Endodermal cell (in vitro differentiated cells): Measurements from ENCODE around the gene RAB39A. TPM values are rescaled to one million over a fixed set of nuclear protein-coding genes. Genes with fewer than 3 reads are reported as not detected.

Experiments
- DNase-seq: peaks from one replicate; pipeline ENCODE4 v3.0.0-alpha.2; 2017
- H3K27ac ChIP-seq: 2 replicates; pipeline ENCODE4 v1.5.1; 2013; ENCODE audit warnings: mild to moderate bottlenecking, low read depth, low read length, moderate library complexity
- H3K27me3 ChIP-seq: 2 replicates; pipeline ENCODE4 v1.6.1; 2013; ENCODE audit warnings: mild to moderate bottlenecking, low read length, moderate library complexity; ENCODE audit not compliant: insufficient read depth, control insufficient read depth, poor library complexity, severe bottlenecking
- H3K36me3 ChIP-seq: 2 replicates; pipeline ENCODE4 v1.7.0; 2013; ENCODE audit warnings: mild to moderate bottlenecking, low read length, moderate library complexity; ENCODE audit not compliant: control insufficient read depth, insufficient read depth
- H3K4me1 ChIP-seq: one replicate; pipeline ENCODE4 v1.7.0; 2013; ENCODE audit warnings: low read length; ENCODE audit not compliant: control insufficient read depth, insufficient read depth
- H3K4me3 ChIP-seq: 2 replicates; pipeline ENCODE4 v1.5.1; 2013; ENCODE audit warnings: mild to moderate bottlenecking, low read length, moderate library complexity
- H3K9ac ChIP-seq: 2 replicates; pipeline ENCODE4 v1.6.1; 2013; ENCODE audit warnings: mild to moderate bottlenecking, low read length, moderate library complexity; ENCODE audit not compliant: poor library complexity, severe bottlenecking; ENCODE audit errors: extremely low read depth
- H3K9me3 ChIP-seq: 2 replicates; pipeline ENCODE4 v1.6.1; 2013; ENCODE audit warnings: mild to moderate bottlenecking, low read length, moderate library complexity; ENCODE audit not compliant: control insufficient read depth
- H3K27ac Mint-ChIP-seq: 2 replicates; pipeline ENCODE4 v1.8.0; 2020; ENCODE audit warnings: mixed read lengths
- H3K27me3 Mint-ChIP-seq: 2 replicates; pipeline ENCODE4 v1.8.0; 2021; ENCODE audit warnings: mild to moderate bottlenecking, mixed read lengths; ENCODE audit not compliant: insufficient read depth
- H3K36me3 Mint-ChIP-seq: 2 replicates; pipeline ENCODE4 v1.8.0; 2020; ENCODE audit warnings: low read depth, mixed read lengths
- H3K4me1 Mint-ChIP-seq: 2 replicates; pipeline ENCODE4 v1.8.0; 2020; ENCODE audit warnings: mixed read lengths
- H3K4me3 Mint-ChIP-seq: 2 replicates; pipeline ENCODE4 v1.8.0; 2020; ENCODE audit warnings: mild to moderate bottlenecking, moderate library complexity, mixed read lengths
- H3K9me3 Mint-ChIP-seq: 2 replicates; pipeline ENCODE4 v1.8.0; 2020; ENCODE audit warnings: mild to moderate bottlenecking, mixed read lengths
- WGBS, 2 experiments: methylation state at CpG; one replicate each; pipeline versions ENCODE4 v1.1.5 to v1.1.7; 2013; ENCODE audit warnings: missing lambda C conversion rate in 2 of 2, mixed read lengths in 1 of 2; ENCODE audit not compliant: insufficient coverage in 1 of 2, insufficient read length in 1 of 2; 5-methylcytosine and 5-hydroxymethylcytosine counted together
- total RNA-seq, 2 donors: library from RNA; stranded (reverse); fragmentation: NEBNext Ultra II Directional in 1 of 2; extraction: Animal tissue kit (Norgen Biotek cat#: 25700) in 1 of 2; gene quantifications; 2 replicates in 1 of 2; 3 replicates in 1 of 2; pipeline ENCODE4 v1.2.1, GENCODE V29; 2021
- TF ChIP-seq, protein P1 (sequence below): fragments of 200-600 bp; sonication (generic); conservative IDR thresholded peaks from 2 replicates; pipeline ENCODE4 v1.5.0; 2021; ENCODE audit warnings: antibody characterized with exemption, mild to moderate bottlenecking

RAB39A gene
- total RNA-seq, 2 donors from 2014 or later, result 4.8 to 7.5 TPM

DNA sequence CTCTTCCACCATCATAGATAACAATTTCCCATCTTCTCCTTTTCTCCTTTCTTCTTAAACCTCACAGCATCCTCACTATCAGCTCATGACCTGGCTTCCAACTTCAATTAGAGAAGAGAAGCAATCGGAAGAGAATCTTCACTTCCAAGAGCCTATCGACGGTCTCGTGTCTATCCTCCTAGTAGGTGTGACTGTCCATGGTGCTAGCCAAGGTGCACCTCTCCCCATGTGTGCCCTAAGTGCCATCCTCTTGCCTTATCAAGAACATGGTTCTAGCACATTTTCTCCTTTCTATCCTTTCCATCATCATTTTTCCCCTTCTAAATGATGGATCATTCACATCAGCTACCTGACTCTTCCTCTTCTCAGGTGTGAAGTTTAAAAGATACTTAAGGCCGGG is 75.4 kb downstream of the RAB39A start:
- no peak overlapping the region for H3K27ac Mint-ChIP-seq

DNA sequence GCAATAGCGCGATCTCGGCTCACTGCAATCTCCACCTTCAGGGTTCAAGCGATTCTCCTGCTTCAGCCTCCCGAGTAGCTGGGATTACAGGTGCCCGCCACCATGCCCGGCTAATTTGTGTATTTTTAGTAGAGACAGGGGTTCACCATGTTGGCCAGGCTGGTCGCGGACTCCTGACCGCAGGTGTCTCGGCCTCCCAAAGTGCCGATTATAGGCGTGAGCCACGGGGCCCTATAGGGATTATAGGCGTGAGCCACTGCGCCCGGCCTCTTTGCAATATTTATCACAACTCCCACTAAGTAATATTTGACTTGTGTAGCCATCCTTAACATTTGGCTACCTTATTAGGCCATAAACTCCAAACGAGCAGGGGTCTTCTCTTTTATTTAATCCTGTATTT is 79.6 kb downstream of the RAB39A start:
- H3K27me3 ChIP-seq, result no peaks in the 10 kb centered on the region
- Mint-ChIP-seq H3K36me3 (no peaks in the 10 kb centered on the region), H3K4me3 (no peak overlapping the region), H3K4me1 (peaks cover 13% of the 10 kb centered on the region), H3K27ac (no peak overlapping the region), H3K9me3 (no peaks in the 10 kb centered on the region), H3K27me3 (no peaks in the 10 kb centered on the region)
- no peak overlapping the region for H3K27ac ChIP-seq
- WGBS, 2 experiments, result 90 to 94% methylated on average over 13 to 18 of the region's 18 CpGs
- DNase-seq, result no peak
- H3K4me1 ChIP-seq, result no peaks in the 10 kb centered on the region
- no peak overlapping the region for H3K9ac ChIP-seq
- TF ChIP-seq, protein P1, sequence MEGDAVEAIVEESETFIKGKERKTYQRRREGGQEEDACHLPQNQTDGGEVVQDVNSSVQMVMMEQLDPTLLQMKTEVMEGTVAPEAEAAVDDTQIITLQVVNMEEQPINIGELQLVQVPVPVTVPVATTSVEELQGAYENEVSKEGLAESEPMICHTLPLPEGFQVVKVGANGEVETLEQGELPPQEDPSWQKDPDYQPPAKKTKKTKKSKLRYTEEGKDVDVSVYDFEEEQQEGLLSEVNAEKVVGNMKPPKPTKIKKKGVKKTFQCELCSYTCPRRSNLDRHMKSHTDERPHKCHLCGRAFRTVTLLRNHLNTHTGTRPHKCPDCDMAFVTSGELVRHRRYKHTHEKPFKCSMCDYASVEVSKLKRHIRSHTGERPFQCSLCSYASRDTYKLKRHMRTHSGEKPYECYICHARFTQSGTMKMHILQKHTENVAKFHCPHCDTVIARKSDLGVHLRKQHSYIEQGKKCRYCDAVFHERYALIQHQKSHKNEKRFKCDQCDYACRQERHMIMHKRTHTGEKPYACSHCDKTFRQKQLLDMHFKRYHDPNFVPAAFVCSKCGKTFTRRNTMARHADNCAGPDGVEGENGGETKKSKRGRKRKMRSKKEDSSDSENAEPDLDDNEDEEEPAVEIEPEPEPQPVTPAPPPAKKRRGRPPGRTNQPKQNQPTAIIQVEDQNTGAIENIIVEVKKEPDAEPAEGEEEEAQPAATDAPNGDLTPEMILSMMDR, result no peak
- H3K9me3 ChIP-seq, result no peaks in the 10 kb centered on the region
- H3K36me3 ChIP-seq, result no peaks in the 10 kb centered on the region
- H3K4me3 ChIP-seq, result no peak overlapping the region

More for the DNA sequence above, 75.4 kb downstream of the RAB39A start:
- TF ChIP-seq, protein P1, result no peak
- H3K27me3 Mint-ChIP-seq, result no peaks in the 10 kb centered on the region
- H3K9ac ChIP-seq, result no peak overlapping the region
- no peaks in the 10 kb centered on the region for H3K9me3 ChIP-seq
- H3K27me3 ChIP-seq, result no peaks in the 10 kb centered on the region
- 90 to 92% methylated on average over 3 to 5 of the region's 5 CpGs for WGBS, 2 experiments
- H3K36me3 Mint-ChIP-seq, result no peaks in the 10 kb centered on the region
- no peaks in the 10 kb centered on the region for H3K36me3 ChIP-seq
- no peak for DNase-seq
- no peaks in the 10 kb centered on the region for H3K9me3 Mint-ChIP-seq
- H3K4me1 Mint-ChIP-seq, result no peaks in the 10 kb centered on the region
- H3K4me1 ChIP-seq, result no peaks in the 10 kb centered on the region
- no peak overlapping the region for H3K27ac ChIP-seq
- no peak overlapping the region for H3K4me3 Mint-ChIP-seq
- H3K4me3 ChIP-seq, result no peak overlapping the region

DNA sequence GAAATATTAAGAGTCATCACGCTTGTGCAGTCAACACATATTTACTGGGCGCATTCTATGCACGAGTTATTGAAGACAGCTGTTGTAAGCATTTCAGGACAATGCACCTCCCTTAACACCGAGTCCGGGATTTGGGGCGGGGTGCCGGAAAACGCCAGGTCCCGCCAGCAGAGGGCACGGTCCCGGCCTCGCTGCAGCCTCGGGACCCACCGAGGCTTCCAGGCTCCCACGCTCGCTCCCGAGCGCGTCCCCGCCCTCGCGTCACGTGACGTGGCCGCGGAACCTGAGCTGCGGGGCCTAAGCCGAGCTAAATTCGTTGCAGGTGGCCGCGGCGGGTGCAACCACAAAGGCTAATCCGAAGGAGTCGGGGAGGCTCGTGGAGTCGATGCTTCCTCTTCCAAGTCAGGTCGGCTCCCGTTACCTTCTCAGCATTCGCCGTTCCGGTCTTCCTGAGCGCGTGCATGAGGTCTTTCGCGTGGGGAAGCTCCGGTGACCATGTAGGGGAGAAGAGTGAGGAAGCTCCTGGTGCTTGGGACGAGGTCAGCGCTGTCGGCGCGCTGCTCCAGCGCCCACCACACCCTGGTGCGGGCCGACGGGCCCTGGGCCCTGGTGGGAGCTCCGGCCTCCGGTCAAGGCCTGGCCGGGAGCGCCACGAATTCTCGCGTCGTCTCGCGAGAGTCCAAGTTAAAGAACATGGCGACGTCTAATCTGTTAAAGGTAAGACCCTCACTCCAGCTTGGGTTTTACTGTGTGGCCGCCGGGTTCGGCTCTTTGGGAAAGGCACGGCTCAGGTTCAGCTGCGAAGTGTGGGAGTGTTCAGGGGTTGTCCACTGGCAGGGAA is 80.6 kb downstream of the RAB39A start, which contains the start of gene CUL5:
Gene CUL5, plus strand, starts transcription at position 243 of the 841 bp plus-strand sequence. Its CDS starts 451 bp downstream, at position 694.
- H3K27ac ChIP-seq, result peak within 1 kb of the TSS; percentile 98
- WGBS, 2 experiments, result 1 to 2% methylated on average over 18 to 72 of the region's 72 CpGs
- H3K4me1 Mint-ChIP-seq, result peaks cover 13% of the 10 kb centered on the region
- no peaks in the 10 kb centered on the region for H3K4me1 ChIP-seq
- no peaks in the 10 kb centered on the region for H3K36me3 Mint-ChIP-seq
- H3K4me3 ChIP-seq, result peak within 1 kb of the TSS; percentile 95
- TF ChIP-seq, protein P1, result peak; percentile 94
- H3K27ac Mint-ChIP-seq, result peak within 1 kb of the TSS; percentile 100
- H3K36me3 ChIP-seq, result peaks cover 7% of the 10 kb centered on the region
- peak within 1 kb of the TSS; percentile 99 for H3K4me3 Mint-ChIP-seq
- H3K27me3 ChIP-seq, result no peaks in the 10 kb centered on the region
- H3K9me3 ChIP-seq, result no peaks in the 10 kb centered on the region
- no peaks in the 10 kb centered on the region for H3K9me3 Mint-ChIP-seq
- no peaks in the 10 kb centered on the region for H3K27me3 Mint-ChIP-seq
- peak within 1 kb of the TSS; percentile 100 for H3K9ac ChIP-seq
- DNase-seq, result peak; percentile 97
